GM23338 (cell line): Measurements from ENCODE around the gene PCDHGA6. TPM values are rescaled to one million over a fixed set of nuclear protein-coding genes. Genes with fewer than 3 reads are reported as not detected.

ENCODE experiments used
- ATAC-seq: fragments of 200-7000 bp; cut with Tn5 transposase; 3 replicates; pipeline ENCODE4 v1.9.1; 2020
- DNase-seq: peaks from one replicate; pipeline ENCODE4 v3.0.0-alpha.2; 2015; ENCODE audit warnings: low spot score
- H2AFZ ChIP-seq: fragments of 200-600 bp; sonication (generic); 2 replicates; pipeline ENCODE4 v1.8.0; 2016; ENCODE audit warnings: antibody characterized with exemption, mild to moderate bottlenecking, moderate library complexity
- H3F3A ChIP-seq: fragments of 200-600 bp; sonication (generic); replicated peaks from 2 replicates; pipeline ENCODE4 v1.8.0; 2017; ENCODE audit warnings: antibody characterized with exemption, mixed run types, low read depth
- H3K27ac ChIP-seq: fragments of 200-600 bp; sonication (generic); 2 replicates; pipeline ENCODE4 v1.6.1; 2016; ENCODE audit warnings: low read depth
- H3K27me3 ChIP-seq: fragments of 200-600 bp; sonication (generic); 2 replicates; pipeline ENCODE4 v1.8.0; 2016; ENCODE audit warnings: mild to moderate bottlenecking, mixed run types, moderate library complexity; ENCODE audit not compliant: insufficient read depth
- H3K36me3 ChIP-seq: fragments of 200-600 bp; sonication (generic); 2 replicates; pipeline ENCODE4 v1.8.0; 2016; ENCODE audit warnings: mild to moderate bottlenecking; ENCODE audit not compliant: insufficient read depth
- H3K4me1 ChIP-seq: fragments of 200-600 bp; sonication (generic); 2 replicates; pipeline ENCODE4 v1.8.0; 2016; ENCODE audit warnings: mild to moderate bottlenecking, moderate library complexity; ENCODE audit not compliant: insufficient read depth
- H3K4me2 ChIP-seq: fragments of 200-600 bp; sonication (generic); 2 replicates; pipeline ENCODE4 v1.7.1; 2017; ENCODE audit warnings: mixed run types
- H3K4me3 ChIP-seq: fragments of 200-600 bp; sonication (generic); 2 replicates; pipeline ENCODE4 v1.6.1; 2016; ENCODE audit warnings: mixed run types
- H3K79me2 ChIP-seq: fragments of 200-600 bp; sonication (generic); replicated peaks from 2 replicates; pipeline ENCODE4 v1.8.0; 2017; ENCODE audit warnings: mild to moderate bottlenecking; ENCODE audit not compliant: insufficient read depth
- H3K9me2 ChIP-seq: fragments of 200-600 bp; sonication (generic); 2 replicates; pipeline ENCODE4 v1.8.0; 2017; ENCODE audit not compliant: insufficient read depth
- H4K20me1 ChIP-seq: fragments of 200-600 bp; sonication (generic); replicated peaks from 2 replicates; pipeline ENCODE4 v1.8.0; 2017; ENCODE audit warnings: mild to moderate bottlenecking; ENCODE audit not compliant: insufficient read depth
- H3K27ac Mint-ChIP-seq: 2 replicates; pipeline ENCODE4 v1.8.0; 2020; ENCODE audit warnings: inconsistent platforms, mild to moderate bottlenecking, moderate library complexity, mixed read lengths
- H3K27me3 Mint-ChIP-seq: 3 replicates; pipeline ENCODE4 v1.8.0; 2022; ENCODE audit warnings: low read depth, mild to moderate bottlenecking, moderate library complexity, mixed read lengths, inconsistent platforms; ENCODE audit not compliant: insufficient read depth, poor library complexity
- H3K36me3 Mint-ChIP-seq: 3 replicates; pipeline ENCODE4 v1.8.0; 2021; ENCODE audit warnings: low read depth, mild to moderate bottlenecking, inconsistent platforms, moderate library complexity, mixed read lengths
- H3K4me1 Mint-ChIP-seq: 3 replicates; pipeline ENCODE4 v1.8.0; 2020; ENCODE audit warnings: mild to moderate bottlenecking, inconsistent platforms, mixed read lengths
- H3K4me3 Mint-ChIP-seq: 3 replicates; pipeline ENCODE4 v1.8.0; 2021; ENCODE audit warnings: moderate library complexity, mild to moderate bottlenecking, inconsistent platforms, mixed read lengths
- H3K9me3 Mint-ChIP-seq: 3 replicates; pipeline ENCODE4 v1.8.0; 2020; ENCODE audit warnings: moderate library complexity, mild to moderate bottlenecking, inconsistent platforms, mixed read lengths
- CREB1 ChIP-seq: fragments of 250-450 bp; sonication (Bioruptor Pico); IDR thresholded peaks from 2 replicates; pipeline ENCODE4 v1.5.0; 2020; ENCODE audit warnings: low read depth, mild to moderate bottlenecking, moderate library complexity
- CTCF ChIP-seq, 2 experiments: fragments of 200-600 bp in 1 of 2; sonication (generic) in 1 of 2; conservative IDR thresholded peaks; 2 replicates each; pipeline versions ENCODE4 v1.5.1 to v1.6.1; 2016 to 2017; ENCODE audit warnings: antibody characterized with exemption in 2 of 2, low read depth in 2 of 2, mild to moderate bottlenecking in 2 of 2, moderate library complexity in 1 of 2
- ETS1 ChIP-seq: IDR thresholded peaks from 2 replicates; pipeline ENCODE4 v1.6.1; 2016; ENCODE audit warnings: antibody characterized with exemption
- EZH2 ChIP-seq: fragments of 200-600 bp; sonication (generic); IDR thresholded peaks from one replicate; pipeline ENCODE4 v1.8.0; 2017; ENCODE audit warnings: antibody characterized with exemption, mild to moderate bottlenecking, low read depth; ENCODE audit not compliant: unreplicated experiment
- EZH2phosphoT487 ChIP-seq: fragments of 200-600 bp; sonication (generic); IDR thresholded peaks from one replicate; pipeline ENCODE4 v1.8.1; 2018; ENCODE audit warnings: antibody characterized with exemption; ENCODE audit not compliant: unreplicated experiment
- JUNB ChIP-seq: IDR thresholded peaks from one replicate; pipeline ENCODE4 v1.6.1; 2016; ENCODE audit warnings: antibody characterized with exemption; ENCODE audit not compliant: unreplicated experiment
- NANOG ChIP-seq: IDR thresholded peaks from 2 replicates; pipeline ENCODE4 v1.6.1; 2016; ENCODE audit warnings: antibody characterized with exemption, borderline replicate concordance
- REST ChIP-seq: IDR thresholded peaks from one replicate; pipeline ENCODE4 v1.6.1; 2018; ENCODE audit warnings: antibody characterized with exemption; ENCODE audit not compliant: unreplicated experiment
- ZNF114 ChIP-seq: fragments of 250-450 bp; sonication (Bioruptor Pico); IDR thresholded peaks from 2 replicates; pipeline ENCODE4 v1.5.0; 2020; ENCODE audit warnings: mild to moderate bottlenecking, moderate library complexity
- ZNF331 ChIP-seq: fragments of 250-450 bp; sonication (Bioruptor Pico); IDR thresholded peaks from 2 replicates; pipeline ENCODE4 v1.5.0; 2020; ENCODE audit warnings: low read depth, mild to moderate bottlenecking, moderate library complexity
- polyA plus RNA-seq: library from polyadenylated mRNA; unstranded; fragments of >200 nt; fragmentation: Nextera tagmentation; extraction: Ambion mirVana; gene quantifications from 2 replicates; pipeline ENCODE4 v1.2.1, GENCODE V29; 2016
- total RNA-seq: library from RNA; depleted of rRNA; stranded (reverse); fragments of >200 nt; shearing (Covaris generic); gene quantifications from 2 replicates; pipeline ENCODE4 v1.2.3, GENCODE V29; 2014

The PCDHGA6 gene
- total and polyA plus RNA-seq, 2 experiments from 2014 or later: 0.99 to 4.8 TPM

GRCh38 chr5:141398608-141399007, 24.9 kb downstream of the PCDHGA6 start (continued):
- no peak for TF ChIP-seq REST
- TF ChIP-seq JUNB: no peak
- TF ChIP-seq CREB1 (CRISPR knock-in tag): no peak
- no peak for TF ChIP-seq EZH2
- no peak for TF ChIP-seq EZH2phosphoT487
- no peak for TF ChIP-seq ETS1

GRCh38 chr5:141399555-141400258, 26.0 kb downstream of the PCDHGA6 start:
- Histone ChIP-seq H3F3A (no peaks in the 10 kb centered on the region), H3K4me3 (no peak overlapping the region), H3K79me2 (no peaks in the 10 kb centered on the region; the same call in 1 of the 2 replicates), H3K4me2 (no peak overlapping the region), H3K27me3 (no peaks in the 10 kb centered on the region), H4K20me1 (no peaks in the 10 kb centered on the region), H3K9me2 (no peaks in the 10 kb centered on the region), H3K4me1 (no peaks in the 10 kb centered on the region), H3K36me3 (0 out of 2 replicates have a peak, but pooled peaks cover 11% of the 10 kb centered on the region), H2AFZ (no peak overlapping the region), H3K27ac (no peak overlapping the region)
- Mint-ChIP-seq H3K4me1 (no peaks in the 10 kb centered on the region; the same call in 2 of the 3 replicates), H3K27me3 (peaks cover 11% of the 10 kb centered on the region), H3K4me3 (no peak overlapping the region), H3K9me3 (peaks cover 73% of the 10 kb centered on the region), H3K27ac (no peak overlapping the region), H3K36me3 (peaks cover 59% of the 10 kb centered on the region)
- DNase-seq (no peak), ATAC-seq (no peak)
- TF ChIP-seq REST: no peak
- TF ChIP-seq NANOG: no peak
- no peak for TF ChIP-seq CREB1 (CRISPR knock-in tag)
- no peak for TF ChIP-seq EZH2phosphoT487
- TF ChIP-seq ZNF331: no peak
- TF ChIP-seq ETS1: no peak
- no peak for TF ChIP-seq CTCF (conservative IDR thresholded peaks at IDR 0.05; ENCODE audit: low read depth in 2 of 2)
- no peak for TF ChIP-seq EZH2
- no peak for TF ChIP-seq ZNF114 (CRISPR knock-in tag)
